Caco-2 (cell line): ENCODE results near the gene BRICD5. TPM values are rescaled to one million over a fixed set of nuclear protein-coding genes. Genes with fewer than 3 reads are reported as not detected.

ENCODE experiments used
- BruUV-seq: library from RNA; stranded (reverse); fragments of 400-500 nt; replicated peaks from 2 replicates; lab custom pipeline; 2021; lab: Mats Ljungman, UMichigan
- CTCF ChIA-PET: fragments of 300-600 bp; sonication (Branson Sonifier 250); formaldehyde crosslinking; loops from one replicate; lab custom pipeline; 2022; ENCODE audit warnings: antibody characterized with exemption; lab: Charles Lee
- POLR2A ChIA-PET: fragments of 300-600 bp; sonication (Branson Sonifier 250); formaldehyde crosslinking; loops from one replicate; lab custom pipeline; 2022; ENCODE audit warnings: antibody characterized with exemption; lab: Charles Lee
- DNase-seq, 2 experiments: peaks; one replicate each; pipeline versions ENCODE4 v3.0.0 to v3.0.0-alpha.2; 2020 to 2022
- H3K27me3 ChIP-seq: replicated peaks from 2 replicates; pipeline ENCODE4 v1.6.0; 2011; ENCODE audit warnings: low read length; ENCODE audit not compliant: control insufficient read depth, insufficient read depth
- H3K36me3 ChIP-seq: 2 replicates; pipeline ENCODE4 v1.5.1; 2011; ENCODE audit warnings: low read length; ENCODE audit not compliant: control insufficient read depth, insufficient read depth
- H3K4me1 ChIP-seq: fragments of 250-450 bp; sonication (Bioruptor Pico); 2 replicates; pipeline ENCODE4 v1.5.1; 2020; ENCODE audit warnings: mild to moderate bottlenecking
- H3K4me3 ChIP-seq: 2 replicates; pipeline ENCODE4 v1.5.1; 2011; ENCODE audit warnings: low read depth, mild to moderate bottlenecking, control low read depth, low read length
- H3K9me3 ChIP-seq: fragments of 250-450 bp; sonication (Bioruptor Pico); 2 replicates; pipeline ENCODE4 v1.5.1; 2020; ENCODE audit warnings: mild to moderate bottlenecking, moderate library complexity
- H3K27ac Mint-ChIP-seq: one replicate; pipeline ENCODE4 v1.8.0; 2022; ENCODE audit warnings: mixed read lengths; ENCODE audit not compliant: unreplicated experiment
- H3K27me3 Mint-ChIP-seq: one replicate; pipeline ENCODE4 v1.8.0; 2022; ENCODE audit warnings: mixed read lengths; ENCODE audit not compliant: insufficient read depth, unreplicated experiment
- H3K36me3 Mint-ChIP-seq: one replicate; pipeline ENCODE4 v1.8.0; 2022; ENCODE audit warnings: mild to moderate bottlenecking, mixed read lengths; ENCODE audit not compliant: insufficient read depth, unreplicated experiment
- H3K4me1 Mint-ChIP-seq: one replicate; pipeline ENCODE4 v1.8.0; 2022; ENCODE audit warnings: low read depth, mixed read lengths; ENCODE audit not compliant: unreplicated experiment
- H3K4me3 Mint-ChIP-seq: one replicate; pipeline ENCODE4 v1.8.0; 2022; ENCODE audit warnings: mild to moderate bottlenecking, moderate library complexity, mixed read lengths; ENCODE audit not compliant: unreplicated experiment
- H3K9me3 Mint-ChIP-seq: one replicate; pipeline ENCODE4 v1.8.0; 2022; ENCODE audit warnings: mixed read lengths; ENCODE audit not compliant: unreplicated experiment
- intact Hi-C: fragments of 100-400 bp; cut with micrococcal nuclease; formaldehyde crosslinking; loops from one replicate; pipeline ENCODE4 v1.10.0; 2022; ENCODE audit not compliant: unreplicated experiment
- total RNA-seq: library from RNA; stranded (reverse); gene quantifications from 2 replicates; pipeline ENCODE4 v1.2.3, GENCODE V29; 2022
- TF ChIP-seq, protein P1 (sequence below), 2 experiments: fragments of 200-600 bp in 1 of 2; IDR thresholded peaks; 1 replicate in 1 of 2; 2 replicates in 1 of 2; pipeline versions ENCODE4 v1.5.1 to v1.8.0; 2011 to 2022; ENCODE audit warnings: antibody characterized with exemption in 1 of 2, control low read depth in 1 of 2, inconsistent platforms in 1 of 2, low read depth in 1 of 2, low read length in 1 of 2, mild to moderate bottlenecking in 1 of 2, moderate library complexity in 1 of 2; ENCODE audit not compliant: insufficient read depth in 1 of 2, severe bottlenecking in 1 of 2, unreplicated experiment in 1 of 2

Gene BRICD5
- total RNA-seq, 1 experiment from 2014 or later = 10.0 TPM

- TF ChIP-seq, protein P1, sequence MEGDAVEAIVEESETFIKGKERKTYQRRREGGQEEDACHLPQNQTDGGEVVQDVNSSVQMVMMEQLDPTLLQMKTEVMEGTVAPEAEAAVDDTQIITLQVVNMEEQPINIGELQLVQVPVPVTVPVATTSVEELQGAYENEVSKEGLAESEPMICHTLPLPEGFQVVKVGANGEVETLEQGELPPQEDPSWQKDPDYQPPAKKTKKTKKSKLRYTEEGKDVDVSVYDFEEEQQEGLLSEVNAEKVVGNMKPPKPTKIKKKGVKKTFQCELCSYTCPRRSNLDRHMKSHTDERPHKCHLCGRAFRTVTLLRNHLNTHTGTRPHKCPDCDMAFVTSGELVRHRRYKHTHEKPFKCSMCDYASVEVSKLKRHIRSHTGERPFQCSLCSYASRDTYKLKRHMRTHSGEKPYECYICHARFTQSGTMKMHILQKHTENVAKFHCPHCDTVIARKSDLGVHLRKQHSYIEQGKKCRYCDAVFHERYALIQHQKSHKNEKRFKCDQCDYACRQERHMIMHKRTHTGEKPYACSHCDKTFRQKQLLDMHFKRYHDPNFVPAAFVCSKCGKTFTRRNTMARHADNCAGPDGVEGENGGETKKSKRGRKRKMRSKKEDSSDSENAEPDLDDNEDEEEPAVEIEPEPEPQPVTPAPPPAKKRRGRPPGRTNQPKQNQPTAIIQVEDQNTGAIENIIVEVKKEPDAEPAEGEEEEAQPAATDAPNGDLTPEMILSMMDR (IDR thresholded peaks at IDR 0.05; ENCODE audit: insufficient read depth in 1 of 2, low read depth in 1 of 2, low read length in 1 of 2, severe bottlenecking in 1 of 2, unreplicated experiment in 1 of 2) = no peak
- H3K27me3 ChIP-seq = no peaks in the 10 kb centered on the region
- no peak overlapping the region for H3K27ac Mint-ChIP-seq
- peaks cover 5% of the 10 kb centered on the region for H3K4me1 Mint-ChIP-seq
- no peaks in the 10 kb centered on the region for H3K27me3 Mint-ChIP-seq
- H3K9me3 Mint-ChIP-seq = no peaks in the 10 kb centered on the region
- H3K36me3 Mint-ChIP-seq = peaks cover 13% of the 10 kb centered on the region
- DNase-seq = no peak
- H3K9me3 ChIP-seq = no peaks in the 10 kb centered on the region
- H3K36me3 ChIP-seq = no peaks in the 10 kb centered on the region
- CTCF ChIA-PET = interaction anchor here (0.7 kb wide), 1 partner anchor 652 kb away, joined by 3 read pairs; no protein-coding TSS in a partner anchor
- no peak overlapping the region for H3K4me3 ChIP-seq
- BruUV-seq = no TSS peak
- intact Hi-C loops = no loop called here
- POLR2A ChIA-PET = no interaction called here
- H3K4me3 Mint-ChIP-seq = no peak overlapping the region
- H3K4me1 ChIP-seq = peaks cover 9% of the 10 kb centered on the region
These were observed 11.0 kb downstream of the BRICD5 start for GRCh38 chr16:2199621-2200139.

GRCh38 chr16:2199095-2199494 is 11.6 kb downstream of the BRICD5 start:
- Mint-ChIP-seq H3K27ac (no peak overlapping the region), H3K27me3 (no peaks in the 10 kb centered on the region), H3K4me3 (no peak overlapping the region), H3K4me1 (no peaks in the 10 kb centered on the region), H3K36me3 (peaks cover 7% of the 10 kb centered on the region), H3K9me3 (no peaks in the 10 kb centered on the region)
- ChIA-PET POLR2A (no interaction called here), CTCF (interaction anchor here (0.7 kb wide), 1 partner anchor 653 kb away, joined by 3 read pairs; no protein-coding TSS in a partner anchor)
- Histone ChIP-seq H3K36me3 (no peaks in the 10 kb centered on the region), H3K4me3 (no peak overlapping the region), H3K4me1 (peaks cover 9% of the 10 kb centered on the region), H3K27me3 (no peaks in the 10 kb centered on the region), H3K9me3 (no peaks in the 10 kb centered on the region)
- intact Hi-C loops = no loop called here
- TF ChIP-seq, protein P1 (IDR thresholded peaks at IDR 0.05; ENCODE audit: insufficient read depth in 1 of 2, low read depth in 1 of 2, low read length in 1 of 2, severe bottlenecking in 1 of 2, unreplicated experiment in 1 of 2) = no peak
- BruUV-seq = no TSS peak
- DNase-seq = no peak

- TF ChIP-seq, protein P1 (IDR thresholded peaks at IDR 0.05; ENCODE audit: insufficient read depth in 1 of 2, low read depth in 1 of 2, low read length in 1 of 2, severe bottlenecking in 1 of 2, unreplicated experiment in 1 of 2) = no peak
- no peaks in the 10 kb centered on the region for H3K27me3 Mint-ChIP-seq
- Histone ChIP-seq H3K27me3 (no peaks in the 10 kb centered on the region), H3K4me3 (no peak overlapping the region), H3K4me1 (peaks cover 9% of the 10 kb centered on the region), H3K9me3 (no peaks in the 10 kb centered on the region), H3K36me3 (no peaks in the 10 kb centered on the region)
- intact Hi-C loops = no loop called here
- CTCF ChIA-PET = no interaction called here
- DNase-seq = no peak
- H3K27ac Mint-ChIP-seq = no peak overlapping the region
- no TSS peak for BruUV-seq
- H3K9me3 Mint-ChIP-seq = no peaks in the 10 kb centered on the region
- POLR2A ChIA-PET = no interaction called here
- no peaks in the 10 kb centered on the region for H3K4me1 Mint-ChIP-seq
- H3K4me3 Mint-ChIP-seq = peak overlapping the region; percentile 69
- peaks cover 7% of the 10 kb centered on the region for H3K36me3 Mint-ChIP-seq
These were observed 12.4 kb downstream of the BRICD5 start for GRCh38 chr16:2198283-2198682.
